GM12864 (cell line): ENCODE measurements around the gene AGK.
"Not testable (repeated sequence)": the region's sequence is repeated elsewhere in the genome, so short reads cannot be mapped to it uniquely, and the experiment has no call there.

ENCODE experiments used
- DNase-seq: peaks from one replicate; pipeline ENCODE4 v3.0.0-alpha.2; 2011; ENCODE audit warnings: low read depth
- H3K4me3 ChIP-seq: 2 replicates; pipeline ENCODE4 v1.5.1; 2011; ENCODE audit warnings: mild to moderate bottlenecking, low read depth, low read length, control low read depth
- TF ChIP-seq, protein P1 (sequence below): IDR thresholded peaks from 2 replicates; pipeline ENCODE4 v1.5.1; 2011; ENCODE audit warnings: low read depth, mild to moderate bottlenecking, moderate library complexity, low read length, control low read depth, inconsistent platforms; ENCODE audit errors: missing control alignments

Gene AGK

DNA sequence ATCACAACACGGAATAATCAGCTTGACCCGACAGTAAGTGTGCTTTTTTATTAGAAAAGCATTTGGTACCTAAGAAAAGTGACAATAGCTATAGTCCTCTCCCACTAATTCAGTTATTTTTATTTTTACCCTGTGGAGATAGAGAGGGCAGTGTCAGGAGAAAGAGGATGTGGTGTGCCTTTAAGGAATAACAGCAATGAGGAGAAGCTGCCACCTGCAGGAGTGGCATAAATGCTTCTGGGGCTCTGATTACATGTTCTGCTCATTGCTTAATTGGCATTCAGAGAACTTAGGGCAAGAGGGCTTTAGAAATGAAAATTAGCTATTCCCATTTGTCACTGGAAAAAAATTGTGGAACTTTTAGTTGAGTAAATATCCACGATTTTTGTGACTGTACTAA, 90.7 kb downstream of the AGK start:
- no peak for DNase-seq
- TF ChIP-seq, protein P1, sequence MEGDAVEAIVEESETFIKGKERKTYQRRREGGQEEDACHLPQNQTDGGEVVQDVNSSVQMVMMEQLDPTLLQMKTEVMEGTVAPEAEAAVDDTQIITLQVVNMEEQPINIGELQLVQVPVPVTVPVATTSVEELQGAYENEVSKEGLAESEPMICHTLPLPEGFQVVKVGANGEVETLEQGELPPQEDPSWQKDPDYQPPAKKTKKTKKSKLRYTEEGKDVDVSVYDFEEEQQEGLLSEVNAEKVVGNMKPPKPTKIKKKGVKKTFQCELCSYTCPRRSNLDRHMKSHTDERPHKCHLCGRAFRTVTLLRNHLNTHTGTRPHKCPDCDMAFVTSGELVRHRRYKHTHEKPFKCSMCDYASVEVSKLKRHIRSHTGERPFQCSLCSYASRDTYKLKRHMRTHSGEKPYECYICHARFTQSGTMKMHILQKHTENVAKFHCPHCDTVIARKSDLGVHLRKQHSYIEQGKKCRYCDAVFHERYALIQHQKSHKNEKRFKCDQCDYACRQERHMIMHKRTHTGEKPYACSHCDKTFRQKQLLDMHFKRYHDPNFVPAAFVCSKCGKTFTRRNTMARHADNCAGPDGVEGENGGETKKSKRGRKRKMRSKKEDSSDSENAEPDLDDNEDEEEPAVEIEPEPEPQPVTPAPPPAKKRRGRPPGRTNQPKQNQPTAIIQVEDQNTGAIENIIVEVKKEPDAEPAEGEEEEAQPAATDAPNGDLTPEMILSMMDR: no peak
- no peak overlapping the region for H3K4me3 ChIP-seq

DNA sequence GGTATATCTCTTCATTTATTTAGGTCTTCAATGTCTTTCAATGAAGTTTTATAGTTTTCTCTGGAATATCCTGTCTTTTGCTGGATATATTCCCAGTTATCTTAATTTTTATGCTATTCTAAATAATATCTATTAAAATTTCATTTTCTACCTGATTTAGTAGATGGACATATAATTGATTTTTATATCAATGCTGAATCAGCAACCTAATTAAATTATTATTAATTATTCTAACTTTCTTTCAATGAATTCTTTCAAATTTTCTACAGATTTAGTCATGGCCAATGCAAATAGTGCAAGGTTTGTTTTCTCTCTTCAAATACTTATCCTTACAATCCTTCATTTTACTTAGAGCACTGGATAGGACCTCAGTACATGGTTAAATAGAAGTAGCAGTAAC, 94.0 kb downstream of the AGK start:
- H3K4me3 ChIP-seq: no peak overlapping the region
- no peak for DNase-seq
- TF ChIP-seq, protein P1: no peak

DNA sequence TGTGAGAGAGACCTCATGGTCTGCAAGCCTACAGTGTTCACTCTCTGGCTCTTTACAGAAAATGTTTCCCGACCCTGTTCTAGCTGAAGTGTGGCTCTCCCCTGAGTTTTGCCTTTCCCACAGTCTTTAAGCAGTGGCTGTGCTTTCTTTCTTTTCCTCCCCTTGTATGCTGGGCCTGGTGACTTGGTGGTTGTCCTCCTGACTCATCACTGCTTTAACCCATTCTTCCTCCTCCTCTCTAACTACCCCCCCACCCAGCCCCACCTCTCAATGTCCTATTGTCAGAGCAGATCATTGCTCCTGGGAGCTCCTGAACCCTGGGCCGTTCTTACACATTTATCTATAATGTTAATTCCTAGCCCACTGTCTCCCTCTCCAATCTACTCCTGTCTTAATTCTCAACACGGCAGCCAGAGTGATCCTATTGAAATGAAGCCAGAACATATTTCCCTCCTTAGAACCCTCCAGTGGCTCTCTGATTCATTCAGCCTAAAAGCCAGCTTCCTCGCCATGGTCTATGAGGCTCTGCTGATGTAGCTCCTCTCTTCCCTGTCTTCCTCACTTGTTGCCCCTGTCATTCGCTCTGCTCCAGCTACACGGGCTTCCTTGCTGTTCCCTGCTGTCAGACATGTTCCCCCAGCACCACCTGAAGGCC, 95.7 kb downstream of the AGK start:
- DNase-seq: no peak
- no peak overlapping the region for H3K4me3 ChIP-seq
- TF ChIP-seq, protein P1: no peak

GRCh38 chr7:141647701-141648100, 96.5 kb downstream of the AGK start:
- not testable (repeated sequence) for DNase-seq, H3K4me3 ChIP-seq

- DNase-seq: no peak
- H3K4me3 ChIP-seq: no peak overlapping the region
- TF ChIP-seq, protein P1: no peak
These were observed 97.3 kb downstream of the AGK start for GRCh38 chr7:141648276-141649114.

DNA sequence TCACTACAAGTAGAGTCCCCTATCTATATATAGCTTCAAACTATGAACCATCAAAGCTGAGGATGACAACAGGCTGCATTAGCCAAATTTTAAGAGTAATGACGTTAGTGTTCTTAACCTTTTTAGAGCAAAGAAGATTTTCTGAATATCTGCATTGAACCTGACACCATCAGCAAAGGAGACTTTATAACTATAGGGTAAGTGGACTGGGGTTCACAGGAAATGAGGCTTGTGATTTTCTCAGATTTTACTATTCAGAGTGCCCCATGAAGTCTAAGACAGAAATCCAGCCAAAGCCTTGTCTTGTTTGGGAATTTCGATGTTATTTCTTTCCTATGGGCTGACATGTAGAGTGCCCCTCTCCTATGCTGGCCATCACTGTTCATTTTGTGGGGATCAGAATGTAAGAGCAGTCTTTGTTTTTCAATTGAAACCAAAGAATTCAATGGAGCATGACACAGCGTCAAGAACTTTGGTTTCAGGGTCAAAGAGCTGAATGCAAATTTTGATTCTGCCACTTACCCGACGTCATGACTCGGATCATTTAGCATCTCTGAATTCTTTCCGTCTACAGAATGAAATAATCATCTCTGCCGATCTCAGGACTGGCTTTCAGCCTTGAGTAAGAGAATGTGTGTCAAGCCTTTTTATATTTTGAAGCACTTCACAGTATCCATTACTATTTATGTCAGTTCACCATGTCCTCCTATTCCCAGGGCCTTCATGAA, 98.1 kb downstream of the AGK start:
- TF ChIP-seq, protein P1: no peak
- DNase-seq: peak; percentile 24

More for the DNA sequence above, 98.1 kb downstream of the AGK start:
- H3K4me3 ChIP-seq: no peak overlapping the region
